Vagina (tissue), 2 donors: ENCODE data around the gene DAZAP2.

ENCODE experiments used
- CTCF ChIP-seq, 3 experiments: fragments of 450-650 bp in 2 of 3; fragments of 200-600 bp in 1 of 3; sonication (generic) in 1 of 3; IDR thresholded peaks; one replicate each; pipeline ENCODE4 v1.5.1; 2017 to 2019; ENCODE audit warnings: antibody characterized with exemption in 3 of 3, mild to moderate bottlenecking in 2 of 3, moderate library complexity in 2 of 3
- POLR2A ChIP-seq, 2 donors: fragments of 450-650 bp; IDR thresholded peaks; one replicate each; pipeline ENCODE4 v1.6.1; 2017; ENCODE audit warnings: antibody characterized with exemption in 2 of 2, mild to moderate bottlenecking in 2 of 2, moderate library complexity in 2 of 2
- POLR2AphosphoS5 ChIP-seq, 2 donors: sonication (generic); formaldehyde crosslinking; IDR thresholded peaks; one replicate each; pipeline ENCODE4 v1.9.0; 2017; ENCODE audit warnings: antibody characterized with exemption in 2 of 2, mild to moderate bottlenecking in 2 of 2, low read depth in 1 of 2; ENCODE audit not compliant: insufficient read depth in 1 of 2

GRCh38 chr12:51246254-51246853, 7.7 kb downstream of the DAZAP2 start:
- TF ChIP-seq POLR2A (IDR thresholded peaks at IDR 0.05) = no peak
- TF ChIP-seq CTCF (IDR thresholded peaks at IDR 0.05) = no peak
- no peak for TF ChIP-seq POLR2AphosphoS5 (IDR thresholded peaks at IDR 0.05; ENCODE audit: insufficient read depth in 1 of 2, low read depth in 1 of 2)
